GM12865 (cell line): ENCODE measurements around the gene LAMA1.
A peak's percentile ranks its signal among the peaks of the same experiment; 100 is the strongest.

Source experiments
- DNase-seq: peaks from one replicate; pipeline ENCODE4 v3.0.0; 2010; ENCODE audit warnings: low read depth
- H3K4me3 ChIP-seq: 2 replicates; pipeline ENCODE4 v1.5.1; 2011; ENCODE audit warnings: mild to moderate bottlenecking, low read depth, low read length, control low read depth
- TF ChIP-seq, protein P1 (sequence below): IDR thresholded peaks from 2 replicates; pipeline ENCODE4 v1.5.1; 2011; ENCODE audit warnings: low read length, control low read depth, low read depth, inconsistent platforms; ENCODE audit not compliant: insufficient read depth; ENCODE audit errors: missing control alignments

The LAMA1 gene

DNA sequence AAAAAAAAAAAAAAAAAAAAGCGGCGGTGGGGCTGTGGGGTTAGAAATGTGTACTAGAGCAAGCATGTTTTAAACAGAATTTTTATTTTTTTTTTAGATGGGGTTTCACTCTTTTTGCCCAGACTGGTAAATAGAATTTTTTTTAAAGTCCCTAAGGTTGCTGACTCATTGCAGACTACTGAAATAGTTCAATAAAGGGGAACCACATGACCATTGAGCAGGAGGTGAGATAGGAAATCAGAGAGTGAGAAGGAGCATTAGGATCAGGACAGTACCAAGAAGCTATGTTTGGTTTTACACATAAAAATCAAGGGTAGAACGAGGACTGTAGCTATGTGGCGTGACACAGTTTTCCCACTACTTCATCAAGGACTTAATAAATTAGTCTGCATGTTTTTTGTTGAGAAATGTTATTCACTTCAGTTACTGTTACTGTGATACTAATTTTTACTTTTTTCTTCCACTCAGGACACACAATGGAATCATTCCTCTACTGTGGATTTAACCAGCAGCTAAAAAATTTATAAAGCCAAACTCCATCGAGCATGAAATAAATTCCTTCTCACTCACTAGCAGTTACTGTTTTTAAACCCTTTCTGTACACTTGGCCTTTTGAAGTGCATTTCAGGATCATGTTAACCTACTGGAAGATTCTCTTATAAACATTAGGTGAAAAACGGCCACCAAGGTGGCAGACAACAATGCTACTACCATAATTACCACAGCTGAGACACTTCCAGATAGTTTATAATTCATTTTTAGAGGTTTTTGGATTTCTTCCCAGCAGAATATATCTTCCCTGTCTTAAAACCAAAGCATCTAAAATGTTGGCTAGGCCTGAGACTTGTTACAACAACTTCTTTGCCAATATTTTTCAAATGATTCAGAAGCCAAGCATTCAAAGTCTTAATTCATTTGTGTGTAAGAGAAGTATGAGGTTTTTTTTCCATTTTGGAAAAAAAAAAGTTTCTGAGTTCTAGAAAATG is 33.2 kb downstream of the LAMA1 start:
- DNase-seq: peak; percentile 2
- TF ChIP-seq, protein P1, sequence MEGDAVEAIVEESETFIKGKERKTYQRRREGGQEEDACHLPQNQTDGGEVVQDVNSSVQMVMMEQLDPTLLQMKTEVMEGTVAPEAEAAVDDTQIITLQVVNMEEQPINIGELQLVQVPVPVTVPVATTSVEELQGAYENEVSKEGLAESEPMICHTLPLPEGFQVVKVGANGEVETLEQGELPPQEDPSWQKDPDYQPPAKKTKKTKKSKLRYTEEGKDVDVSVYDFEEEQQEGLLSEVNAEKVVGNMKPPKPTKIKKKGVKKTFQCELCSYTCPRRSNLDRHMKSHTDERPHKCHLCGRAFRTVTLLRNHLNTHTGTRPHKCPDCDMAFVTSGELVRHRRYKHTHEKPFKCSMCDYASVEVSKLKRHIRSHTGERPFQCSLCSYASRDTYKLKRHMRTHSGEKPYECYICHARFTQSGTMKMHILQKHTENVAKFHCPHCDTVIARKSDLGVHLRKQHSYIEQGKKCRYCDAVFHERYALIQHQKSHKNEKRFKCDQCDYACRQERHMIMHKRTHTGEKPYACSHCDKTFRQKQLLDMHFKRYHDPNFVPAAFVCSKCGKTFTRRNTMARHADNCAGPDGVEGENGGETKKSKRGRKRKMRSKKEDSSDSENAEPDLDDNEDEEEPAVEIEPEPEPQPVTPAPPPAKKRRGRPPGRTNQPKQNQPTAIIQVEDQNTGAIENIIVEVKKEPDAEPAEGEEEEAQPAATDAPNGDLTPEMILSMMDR: no peak

DNA sequence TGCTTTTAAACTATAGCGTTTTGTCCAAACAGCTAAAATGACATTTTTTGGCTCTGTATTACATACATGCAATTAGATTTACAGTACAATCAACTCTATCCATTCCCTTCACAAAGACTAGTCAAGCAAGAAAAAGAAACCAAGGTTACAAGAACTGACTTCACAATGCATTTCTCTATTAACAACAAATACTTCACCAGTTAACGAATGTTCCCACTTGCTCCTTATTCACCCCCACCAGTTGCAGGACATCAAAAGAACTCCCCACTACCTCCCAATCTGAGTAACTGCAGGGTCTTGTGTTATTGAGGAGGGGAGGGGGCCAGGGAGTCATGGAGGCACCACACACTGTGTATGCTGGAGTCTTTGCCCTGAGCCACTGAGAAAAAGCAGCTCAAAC is 34.9 kb downstream of the LAMA1 start:
- TF ChIP-seq, protein P1: no peak
- no peak overlapping the region for H3K4me3 ChIP-seq

More for the DNA sequence above, 33.2 kb downstream of the LAMA1 start:
- H3K4me3 ChIP-seq: no peak overlapping the region

DNA sequence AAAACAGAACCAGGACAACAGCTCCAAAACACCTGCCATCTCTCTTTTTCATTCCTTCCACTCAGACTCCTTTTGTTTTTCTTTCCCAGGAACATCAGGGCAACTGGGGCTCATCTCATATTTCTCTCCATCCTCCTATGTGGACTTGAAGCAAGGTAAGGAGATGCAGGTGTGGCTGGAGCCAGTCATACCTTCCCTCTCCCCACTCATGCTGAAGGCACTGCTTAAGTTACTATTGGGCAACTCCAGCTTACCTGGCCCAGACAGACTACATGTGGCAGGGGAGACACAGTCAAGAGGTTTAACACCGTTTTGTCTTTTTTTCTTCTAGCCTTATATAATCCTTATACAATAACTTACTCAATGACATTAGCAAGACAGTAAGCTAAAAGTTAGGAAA is 38.4 kb downstream of the LAMA1 start:
- TF ChIP-seq, protein P1: no peak
- no peak overlapping the region for H3K4me3 ChIP-seq
- no peak for DNase-seq

More for the DNA sequence above, 34.9 kb downstream of the LAMA1 start:
- no peak for DNase-seq

DNA sequence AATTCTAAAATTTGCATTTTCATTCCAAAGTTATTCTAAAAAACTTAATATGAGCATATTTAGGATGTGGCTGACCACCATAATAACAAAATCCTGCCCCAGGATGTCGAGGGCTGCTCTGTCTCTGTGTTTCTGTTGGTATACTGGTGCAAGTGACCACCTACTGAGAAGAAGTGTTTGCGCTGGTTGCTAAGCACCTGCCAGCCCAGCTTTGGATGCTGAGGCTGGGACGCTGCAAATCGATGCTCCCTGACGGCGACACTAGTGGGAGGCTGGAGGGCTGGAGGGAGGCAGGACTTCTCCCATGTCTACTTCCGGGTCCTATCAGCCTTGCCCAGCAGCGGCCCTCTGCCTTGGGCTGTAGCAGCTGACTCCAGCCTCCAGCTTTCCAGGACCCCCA is 45.0 kb downstream of the LAMA1 start:
- DNase-seq: no peak
- H3K4me3 ChIP-seq: no peak overlapping the region
- TF ChIP-seq, protein P1: no peak

DNA sequence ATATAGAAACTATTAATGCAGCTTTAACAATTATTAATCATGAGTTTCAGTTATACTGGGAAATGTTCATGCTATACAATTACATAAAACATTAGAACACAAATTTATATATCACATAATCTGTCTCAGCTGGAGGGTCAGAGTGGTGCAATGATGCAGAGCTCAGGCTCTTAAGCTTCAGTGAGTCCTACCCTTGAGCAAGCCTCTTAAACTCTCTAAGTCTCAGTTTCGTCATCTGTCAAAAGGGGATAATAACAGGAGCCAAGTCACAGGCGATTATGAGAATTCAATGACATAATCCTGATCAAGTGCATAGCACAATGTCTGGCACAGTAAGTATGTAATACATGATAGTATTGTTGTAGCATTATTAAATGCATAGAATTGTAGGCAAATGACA is 46.0 kb downstream of the LAMA1 start:
- TF ChIP-seq, protein P1: no peak
- DNase-seq: no peak
- H3K4me3 ChIP-seq: no peak overlapping the region

DNA sequence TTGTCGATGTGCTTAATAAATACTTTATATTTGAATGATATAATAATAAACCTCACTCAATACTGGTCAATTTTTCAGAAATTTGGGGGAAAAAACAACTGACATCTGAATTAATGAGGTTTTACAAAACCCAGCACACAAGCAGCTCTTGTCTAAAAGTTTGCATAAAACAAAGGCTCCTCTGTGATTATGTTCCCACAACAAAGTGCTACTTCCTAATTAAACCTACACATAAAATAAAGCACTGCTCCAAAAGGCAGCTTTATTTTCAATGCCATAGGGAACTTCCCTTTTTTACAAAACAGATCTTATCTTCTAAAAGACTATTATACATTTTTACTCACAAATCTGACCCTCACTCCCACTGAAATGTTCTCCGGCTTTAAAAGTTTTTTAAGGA is 47.1 kb downstream of the LAMA1 start:
- no peak for DNase-seq
- TF ChIP-seq, protein P1: no peak
- no peak overlapping the region for H3K4me3 ChIP-seq
